Measurements from ENCODE around the gene BOD1L1. TPM values are rescaled to one million over a fixed set of nuclear protein-coding genes. Genes with fewer than 3 reads are reported as not detected.

Gene BOD1L1
- total RNA-seq, 1 experiment from 2014 or later, result 18.1 TPM

DNA sequence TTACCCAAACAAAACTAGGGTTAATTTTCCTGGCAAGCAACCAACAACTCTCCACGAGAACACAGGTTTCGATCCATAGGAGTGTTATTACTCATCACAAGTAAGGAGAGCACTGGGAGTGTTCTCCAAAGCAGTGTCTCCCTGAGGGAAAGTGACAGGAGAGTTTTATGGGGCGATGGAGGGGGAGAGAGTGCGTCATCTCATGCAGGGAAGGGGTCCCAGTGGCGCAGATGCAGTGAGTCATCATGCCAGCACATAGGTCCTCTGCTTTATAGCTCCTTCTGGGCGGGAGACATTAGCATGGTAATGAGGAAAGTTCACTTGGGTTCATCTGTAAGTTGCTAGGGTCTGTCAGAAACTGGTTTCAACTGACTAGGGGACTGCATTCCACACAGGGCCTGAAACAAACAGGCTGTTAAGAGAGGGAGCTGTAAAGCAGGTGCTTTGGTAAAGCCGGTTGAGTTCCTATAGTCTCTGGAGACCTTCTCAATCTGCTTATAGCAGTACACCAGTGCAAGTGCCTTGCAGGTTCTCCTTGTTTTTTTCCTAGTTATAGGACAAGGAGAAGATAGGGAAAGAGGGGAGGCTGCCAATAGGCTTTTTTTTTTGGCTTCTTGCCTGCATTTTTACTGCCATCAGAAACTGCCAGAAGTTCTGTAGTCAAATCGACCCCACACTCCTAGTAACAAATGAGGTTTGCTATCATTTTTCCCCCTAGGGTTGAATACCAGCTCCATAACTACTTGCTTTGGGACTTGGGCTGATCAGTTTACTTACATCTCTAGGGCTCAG, 12.8 kb upstream of the BOD1L1 start:
- Histone ChIP-seq H3K4me1 (ENCODE audit: control insufficient read depth, insufficient read depth, low read length) (no peaks in the 10 kb centered on the region), H3K36me3 (ENCODE audit: control insufficient read depth, insufficient read depth, low read length) (no peaks in the 10 kb centered on the region), H3K4me3 (ENCODE audit: low read depth in 2 of 2, low read length in 2 of 2) (no peak overlapping the region), H3K27me3 (ENCODE audit: control insufficient read depth, insufficient read depth, low read length) (no peaks in the 10 kb centered on the region), H3K27ac (ENCODE audit: low read length) (no peak overlapping the region), H3K9me3 (ENCODE audit: control insufficient read depth, insufficient read depth, low read depth, low read length) (no peaks in the 10 kb centered on the region)
- TF ChIP-seq, protein P1, sequence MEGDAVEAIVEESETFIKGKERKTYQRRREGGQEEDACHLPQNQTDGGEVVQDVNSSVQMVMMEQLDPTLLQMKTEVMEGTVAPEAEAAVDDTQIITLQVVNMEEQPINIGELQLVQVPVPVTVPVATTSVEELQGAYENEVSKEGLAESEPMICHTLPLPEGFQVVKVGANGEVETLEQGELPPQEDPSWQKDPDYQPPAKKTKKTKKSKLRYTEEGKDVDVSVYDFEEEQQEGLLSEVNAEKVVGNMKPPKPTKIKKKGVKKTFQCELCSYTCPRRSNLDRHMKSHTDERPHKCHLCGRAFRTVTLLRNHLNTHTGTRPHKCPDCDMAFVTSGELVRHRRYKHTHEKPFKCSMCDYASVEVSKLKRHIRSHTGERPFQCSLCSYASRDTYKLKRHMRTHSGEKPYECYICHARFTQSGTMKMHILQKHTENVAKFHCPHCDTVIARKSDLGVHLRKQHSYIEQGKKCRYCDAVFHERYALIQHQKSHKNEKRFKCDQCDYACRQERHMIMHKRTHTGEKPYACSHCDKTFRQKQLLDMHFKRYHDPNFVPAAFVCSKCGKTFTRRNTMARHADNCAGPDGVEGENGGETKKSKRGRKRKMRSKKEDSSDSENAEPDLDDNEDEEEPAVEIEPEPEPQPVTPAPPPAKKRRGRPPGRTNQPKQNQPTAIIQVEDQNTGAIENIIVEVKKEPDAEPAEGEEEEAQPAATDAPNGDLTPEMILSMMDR (IDR thresholded peaks at IDR 0.05), result no peak
- TF ChIP-seq, protein P2, sequence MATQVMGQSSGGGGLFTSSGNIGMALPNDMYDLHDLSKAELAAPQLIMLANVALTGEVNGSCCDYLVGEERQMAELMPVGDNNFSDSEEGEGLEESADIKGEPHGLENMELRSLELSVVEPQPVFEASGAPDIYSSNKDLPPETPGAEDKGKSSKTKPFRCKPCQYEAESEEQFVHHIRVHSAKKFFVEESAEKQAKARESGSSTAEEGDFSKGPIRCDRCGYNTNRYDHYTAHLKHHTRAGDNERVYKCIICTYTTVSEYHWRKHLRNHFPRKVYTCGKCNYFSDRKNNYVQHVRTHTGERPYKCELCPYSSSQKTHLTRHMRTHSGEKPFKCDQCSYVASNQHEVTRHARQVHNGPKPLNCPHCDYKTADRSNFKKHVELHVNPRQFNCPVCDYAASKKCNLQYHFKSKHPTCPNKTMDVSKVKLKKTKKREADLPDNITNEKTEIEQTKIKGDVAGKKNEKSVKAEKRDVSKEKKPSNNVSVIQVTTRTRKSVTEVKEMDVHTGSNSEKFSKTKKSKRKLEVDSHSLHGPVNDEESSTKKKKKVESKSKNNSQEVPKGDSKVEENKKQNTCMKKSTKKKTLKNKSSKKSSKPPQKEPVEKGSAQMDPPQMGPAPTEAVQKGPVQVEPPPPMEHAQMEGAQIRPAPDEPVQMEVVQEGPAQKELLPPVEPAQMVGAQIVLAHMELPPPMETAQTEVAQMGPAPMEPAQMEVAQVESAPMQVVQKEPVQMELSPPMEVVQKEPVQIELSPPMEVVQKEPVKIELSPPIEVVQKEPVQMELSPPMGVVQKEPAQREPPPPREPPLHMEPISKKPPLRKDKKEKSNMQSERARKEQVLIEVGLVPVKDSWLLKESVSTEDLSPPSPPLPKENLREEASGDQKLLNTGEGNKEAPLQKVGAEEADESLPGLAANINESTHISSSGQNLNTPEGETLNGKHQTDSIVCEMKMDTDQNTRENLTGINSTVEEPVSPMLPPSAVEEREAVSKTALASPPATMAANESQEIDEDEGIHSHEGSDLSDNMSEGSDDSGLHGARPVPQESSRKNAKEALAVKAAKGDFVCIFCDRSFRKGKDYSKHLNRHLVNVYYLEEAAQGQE (IDR thresholded peaks at IDR 0.05; ENCODE audit: insufficient read depth in 1 of 2, low read depth in 2 of 2, low read length in 1 of 2), result no peak
- TF ChIP-seq TCF7L2 (IDR thresholded peaks at IDR 0.05; ENCODE audit: low read depth, low read length), result no peak
- TF ChIP-seq SIN3A (IDR thresholded peaks at IDR 0.05; ENCODE audit: borderline replicate concordance, insufficient read depth, low read depth, low read length), result no peak
- no peak for TF ChIP-seq POLR2AphosphoS5 (IDR thresholded peaks at IDR 0.05; ENCODE audit: low read depth, low read length)
- CTCF ChIA-PET, result no interaction called here
- POLR2A ChIA-PET, result no interaction called here
- ATAC-seq (no peak), DNase-seq (ENCODE audit: low read depth, low spot score) (no peak)
- BruUV-seq (replicated peaks), result no TSS peak
- intact Hi-C loops (cut with micrococcal nuclease; ENCODE audit: unreplicated experiment) (no loop called here), in situ Hi-C loops (cut with HindIII; ENCODE audit: low pct_unique_long_range_greater_than_20kb, low sequenced_read_pairs) (no loop called here)

DNA sequence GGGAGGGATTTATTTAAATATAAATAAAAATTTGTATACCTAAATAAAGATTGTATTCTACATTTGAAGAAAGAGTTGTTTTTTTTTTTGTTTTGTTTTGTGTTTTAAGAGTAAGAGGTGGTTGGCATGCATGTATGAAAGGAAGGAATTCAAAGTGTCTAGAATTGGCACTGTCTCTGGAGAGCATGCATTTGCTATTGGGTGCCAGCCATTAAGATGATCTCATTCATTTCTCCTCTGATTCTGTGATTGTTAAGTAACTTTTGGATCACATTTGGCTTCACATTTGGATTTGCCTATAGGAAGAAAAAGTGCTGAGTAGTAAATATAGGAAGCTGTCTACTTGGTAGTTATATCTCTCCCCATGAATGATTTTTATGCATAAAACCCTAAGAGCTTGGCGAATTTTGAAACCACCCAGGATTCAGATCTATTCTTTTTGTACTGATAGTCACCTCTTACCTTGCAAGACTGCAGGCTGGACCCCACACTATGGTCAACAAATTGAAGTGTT, 7.8 kb upstream of the BOD1L1 start:
- DNase-seq (ENCODE audit: low read depth, low spot score) (no peak), ATAC-seq (no peak)
- Histone ChIP-seq H3K27ac (ENCODE audit: low read length) (no peak overlapping the region), H3K36me3 (ENCODE audit: control insufficient read depth, insufficient read depth, low read length) (no peaks in the 10 kb centered on the region), H3K27me3 (ENCODE audit: control insufficient read depth, insufficient read depth, low read length) (no peaks in the 10 kb centered on the region), H3K4me1 (ENCODE audit: control insufficient read depth, insufficient read depth, low read length) (no peaks in the 10 kb centered on the region), H3K9me3 (ENCODE audit: control insufficient read depth, insufficient read depth, low read depth, low read length) (no peaks in the 10 kb centered on the region), H3K4me3 (ENCODE audit: low read depth in 2 of 2, low read length in 2 of 2) (no peak overlapping the region)
- in situ Hi-C loops (cut with HindIII; ENCODE audit: low pct_unique_long_range_greater_than_20kb, low sequenced_read_pairs), result no loop called here
- CTCF ChIA-PET, result no interaction called here
- TF ChIP-seq SIN3A (IDR thresholded peaks at IDR 0.05; ENCODE audit: borderline replicate concordance, insufficient read depth, low read depth, low read length), result no peak
- TF ChIP-seq TCF7L2 (IDR thresholded peaks at IDR 0.05; ENCODE audit: low read depth, low read length), result no peak
- intact Hi-C loops (cut with micrococcal nuclease; ENCODE audit: unreplicated experiment), result no loop called here
- POLR2A ChIA-PET, result no interaction called here
- no TSS peak for BruUV-seq (replicated peaks)

DNA sequence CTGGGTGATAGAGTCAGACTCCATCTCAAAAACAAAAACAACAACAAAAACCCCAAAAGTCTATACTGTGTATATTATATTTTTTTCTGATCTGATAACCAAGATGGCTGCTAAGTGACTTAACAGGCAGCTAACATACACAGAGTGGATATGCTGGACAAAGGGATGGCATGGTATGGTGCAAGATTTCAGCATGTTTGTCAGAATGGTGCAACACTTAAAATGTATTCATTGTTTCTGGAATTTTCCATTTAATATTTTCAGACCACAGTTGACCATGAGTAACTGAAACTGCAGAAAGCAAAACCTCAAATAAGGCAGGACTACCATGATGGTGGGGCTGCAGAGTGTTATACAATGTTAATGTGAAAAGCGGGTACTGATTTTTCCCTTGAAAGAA, 6.1 kb upstream of the BOD1L1 start:
- ChIA-PET CTCF (interaction anchor here (0.8 kb wide), 1 partner anchor 1364 kb away, joined by 3 read pairs; no protein-coding TSS in a partner anchor), POLR2A (no interaction called here)
- in situ Hi-C loops (cut with HindIII; ENCODE audit: low pct_unique_long_range_greater_than_20kb, low sequenced_read_pairs), result no loop called here
- Histone ChIP-seq H3K36me3 (ENCODE audit: control insufficient read depth, insufficient read depth, low read length) (no peaks in the 10 kb centered on the region), H3K4me1 (ENCODE audit: control insufficient read depth, insufficient read depth, low read length) (no peaks in the 10 kb centered on the region), H3K27ac (ENCODE audit: low read length) (no peak overlapping the region), H3K27me3 (ENCODE audit: control insufficient read depth, insufficient read depth, low read length) (no peaks in the 10 kb centered on the region), H3K9me3 (ENCODE audit: control insufficient read depth, insufficient read depth, low read depth, low read length) (no peaks in the 10 kb centered on the region), H3K4me3 (ENCODE audit: low read depth in 2 of 2, low read length in 2 of 2) (no peak overlapping the region)
- TF ChIP-seq, protein P1 (IDR thresholded peaks at IDR 0.05), result no peak
- TF ChIP-seq POLR2AphosphoS5 (IDR thresholded peaks at IDR 0.05; ENCODE audit: low read depth, low read length) (no peak), TCF7L2 (IDR thresholded peaks at IDR 0.05; ENCODE audit: low read depth, low read length) (no peak), SIN3A (IDR thresholded peaks at IDR 0.05; ENCODE audit: borderline replicate concordance, insufficient read depth, low read depth, low read length) (no peak)
- TF ChIP-seq, protein P2 (IDR thresholded peaks at IDR 0.05; ENCODE audit: insufficient read depth in 1 of 2, low read depth in 2 of 2, low read length in 1 of 2), result no peak
- intact Hi-C loops (cut with micrococcal nuclease; ENCODE audit: unreplicated experiment), result no loop called here
- no peak for DNase-seq (ENCODE audit: low read depth, low spot score)
- BruUV-seq (replicated peaks), result no TSS peak
- no peak for ATAC-seq
